Middle frontal gyrus (tissue), 1 donor: ENCODE results near the gene AFAP1L2.
A peak's percentile ranks its signal among the peaks of the same experiment; 100 is the strongest.

Experiments used
- DNase-seq: peaks from one replicate; pipeline ENCODE4 v3.0.0-alpha.2; 2015; ENCODE audit warnings: low spot score; ENCODE audit errors: extremely low spot score

AFAP1L2 gene

GRCh38 chr10:114313866-114314265, 90.4 kb downstream of the AFAP1L2 start:
- DNase-seq = no peak

GRCh38 chr10:114313139-114313538, 91.2 kb downstream of the AFAP1L2 start:
- DNase-seq = no peak

GRCh38 chr10:114311496-114312209, 92.6 kb downstream of the AFAP1L2 start:
- DNase-seq = no peak

GRCh38 chr10:114311023-114311422, 93.3 kb downstream of the AFAP1L2 start:
- DNase-seq = no peak

- DNase-seq = no peak
Measured at GRCh38 chr10:114310346-114310745, 94.0 kb downstream of the AFAP1L2 start.

GRCh38 chr10:114309364-114309651, 95.0 kb downstream of the AFAP1L2 start:
- no peak for DNase-seq

GRCh38 chr10:114308531-114309363, 95.6 kb downstream of the AFAP1L2 start:
- DNase-seq = no peak

- DNase-seq = peak; percentile 50
Measured at GRCh38 chr10:114307731-114308130, 96.6 kb downstream of the AFAP1L2 start.

- DNase-seq = no peak
Measured at GRCh38 chr10:114306116-114306973, 98.0 kb downstream of the AFAP1L2 start.

GRCh38 chr10:114305521-114305925, 98.8 kb downstream of the AFAP1L2 start:
- DNase-seq = no peak

GRCh38 chr10:114304571-114305421, 99.5 kb downstream of the AFAP1L2 start:
- no peak for DNase-seq

GRCh38 chr10:114304017-114304570, 100.2 kb downstream of the AFAP1L2 start:
- DNase-seq = peak; percentile 84

GRCh38 chr10:114303556-114303955, 100.7 kb downstream of the AFAP1L2 start:
- DNase-seq = no peak

- DNase-seq = no peak
Measured at GRCh38 chr10:114301951-114302710, 102.2 kb downstream of the AFAP1L2 start.

- DNase-seq = no peak
Measured at GRCh38 chr10:114301177-114301576, 103.1 kb downstream of the AFAP1L2 start.

GRCh38 chr10:114300036-114300645, 104.2 kb downstream of the AFAP1L2 start:
- DNase-seq = no peak

GRCh38 chr10:114297136-114297705, 107.1 kb downstream of the AFAP1L2 start:
- no peak for DNase-seq

GRCh38 chr10:114295393-114295792, 108.9 kb downstream of the AFAP1L2 start:
- DNase-seq = no peak

- DNase-seq = no peak
Measured at GRCh38 chr10:114294549-114294948, 109.8 kb downstream of the AFAP1L2 start.
